HG03095 (cell line): ENCODE measurements around the gene PPP1R1C.
"Not testable (repeated sequence)": the region's sequence is repeated elsewhere in the genome, so short reads cannot be mapped to it uniquely, and the experiment has no call there.

Experiments
- ATAC-seq: cut with Tn5 transposase; IDR thresholded peaks from one replicate; pipeline ENCODE4 v1.9.1; 2021; ENCODE audit warnings: moderate library complexity; ENCODE audit not compliant: unreplicated experiment

PPP1R1C gene

GRCh38 chr2:182006595-182007341, 21.1 kb downstream of the PPP1R1C start:
- no peak for ATAC-seq

GRCh38 chr2:182014284-182014683, 28.6 kb downstream of the PPP1R1C start:
- no peak for ATAC-seq

- ATAC-seq: no peak
These were observed 29.9 kb downstream of the PPP1R1C start for GRCh38 chr2:182015334-182016109.

- no peak for ATAC-seq
These were observed 32.6 kb downstream of the PPP1R1C start for GRCh38 chr2:182018218-182018617.

GRCh38 chr2:182019731-182020130, 34.1 kb downstream of the PPP1R1C start:
- ATAC-seq: no peak

GRCh38 chr2:182020286-182021070, 34.8 kb downstream of the PPP1R1C start:
- no peak for ATAC-seq

GRCh38 chr2:182023235-182023634, 37.6 kb downstream of the PPP1R1C start:
- ATAC-seq: no peak

GRCh38 chr2:182030875-182031274, 45.2 kb downstream of the PPP1R1C start:
- not testable (repeated sequence) for ATAC-seq

- ATAC-seq: no peak
These were observed 46.3 kb downstream of the PPP1R1C start for GRCh38 chr2:182031956-182032355.

- no peak for ATAC-seq
These were observed 47.8 kb downstream of the PPP1R1C start for GRCh38 chr2:182033449-182033848.

- ATAC-seq: no peak
These were observed 52.9 kb downstream of the PPP1R1C start for GRCh38 chr2:182038576-182038975.

- ATAC-seq: no peak
These were observed 57.4 kb downstream of the PPP1R1C start for GRCh38 chr2:182043021-182043420.

- ATAC-seq: no peak
These were observed 58.2 kb downstream of the PPP1R1C start for GRCh38 chr2:182043861-182044260.

- no peak for ATAC-seq
These were observed 61.9 kb downstream of the PPP1R1C start for GRCh38 chr2:182047544-182047943.

GRCh38 chr2:182048088-182048487, 62.4 kb downstream of the PPP1R1C start:
- no peak for ATAC-seq

GRCh38 chr2:182048621-182049020, 63.0 kb downstream of the PPP1R1C start:
- no peak for ATAC-seq

- ATAC-seq: no peak
These were observed 63.9 kb downstream of the PPP1R1C start for GRCh38 chr2:182049372-182050148.

GRCh38 chr2:182050333-182051135, 64.9 kb downstream of the PPP1R1C start:
- ATAC-seq: no peak

- ATAC-seq: no peak
These were observed 70.3 kb downstream of the PPP1R1C start for GRCh38 chr2:182055993-182056392.

- no peak for ATAC-seq
These were observed 71.3 kb downstream of the PPP1R1C start for GRCh38 chr2:182057002-182057401.
